ENCODE data around the gene TACO1. TPM values are rescaled to one million over a fixed set of nuclear protein-coding genes. Genes with fewer than 3 reads are reported as not detected.
A peak's percentile ranks its signal among the peaks of the same experiment; 100 is the strongest.

Gene TACO1
- total and polyA plus RNA-seq, 2 experiments from 2014 or later, result 15.4 to 19.9 TPM

DNA sequence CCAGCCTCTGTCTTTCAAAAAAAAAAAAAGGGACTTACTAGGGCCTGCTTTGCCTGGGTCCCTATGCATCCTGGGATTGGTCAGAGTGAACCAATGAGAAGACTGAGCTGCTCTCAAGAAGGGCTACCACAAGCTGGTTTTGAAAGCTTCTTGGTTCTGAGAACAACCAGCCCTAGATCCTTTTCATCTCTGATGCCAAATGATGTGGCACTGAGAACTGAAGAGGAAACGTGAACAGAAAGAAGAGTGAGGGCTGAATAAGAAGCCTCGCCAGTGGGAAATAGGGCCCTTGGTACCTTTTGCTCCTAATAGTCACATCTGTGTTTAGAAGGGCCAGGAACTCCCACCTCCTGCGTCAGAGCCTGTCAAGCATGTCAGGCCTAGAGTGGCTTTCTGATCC lies 10.7 kb downstream of the TACO1 start:
- no peaks in the 10 kb centered on the region for H3K4me1 Mint-ChIP-seq
- Histone ChIP-seq H3K36me3 (ENCODE audit: insufficient read depth) (0 out of 2 replicates have a peak, but pooled peaks cover 6% of the 10 kb centered on the region), H3F3A (replicated peaks; ENCODE audit: low read depth) (0 out of 2 replicates have a peak, but pooled peaks cover 3% of the 10 kb centered on the region), H3K4me1 (ENCODE audit: insufficient read depth) (no peaks in the 10 kb centered on the region), H2AFZ (no peak overlapping the region), H3K79me2 (replicated peaks; ENCODE audit: insufficient read depth) (no peaks in the 10 kb centered on the region), H3K4me2 (no peak overlapping the region), H3K4me3 (no peak overlapping the region), H3K27me3 (ENCODE audit: insufficient read depth) (no peaks in the 10 kb centered on the region), H3K9me2 (ENCODE audit: insufficient read depth) (no peaks in the 10 kb centered on the region), H3K27ac (ENCODE audit: low read depth) (no peak overlapping the region), H4K20me1 (replicated peaks; ENCODE audit: insufficient read depth) (no peaks in the 10 kb centered on the region)
- TF ChIP-seq EZH2 (IDR thresholded peaks at IDR 0.05; ENCODE audit: low read depth, unreplicated experiment), result no peak
- TF ChIP-seq, protein P1, sequence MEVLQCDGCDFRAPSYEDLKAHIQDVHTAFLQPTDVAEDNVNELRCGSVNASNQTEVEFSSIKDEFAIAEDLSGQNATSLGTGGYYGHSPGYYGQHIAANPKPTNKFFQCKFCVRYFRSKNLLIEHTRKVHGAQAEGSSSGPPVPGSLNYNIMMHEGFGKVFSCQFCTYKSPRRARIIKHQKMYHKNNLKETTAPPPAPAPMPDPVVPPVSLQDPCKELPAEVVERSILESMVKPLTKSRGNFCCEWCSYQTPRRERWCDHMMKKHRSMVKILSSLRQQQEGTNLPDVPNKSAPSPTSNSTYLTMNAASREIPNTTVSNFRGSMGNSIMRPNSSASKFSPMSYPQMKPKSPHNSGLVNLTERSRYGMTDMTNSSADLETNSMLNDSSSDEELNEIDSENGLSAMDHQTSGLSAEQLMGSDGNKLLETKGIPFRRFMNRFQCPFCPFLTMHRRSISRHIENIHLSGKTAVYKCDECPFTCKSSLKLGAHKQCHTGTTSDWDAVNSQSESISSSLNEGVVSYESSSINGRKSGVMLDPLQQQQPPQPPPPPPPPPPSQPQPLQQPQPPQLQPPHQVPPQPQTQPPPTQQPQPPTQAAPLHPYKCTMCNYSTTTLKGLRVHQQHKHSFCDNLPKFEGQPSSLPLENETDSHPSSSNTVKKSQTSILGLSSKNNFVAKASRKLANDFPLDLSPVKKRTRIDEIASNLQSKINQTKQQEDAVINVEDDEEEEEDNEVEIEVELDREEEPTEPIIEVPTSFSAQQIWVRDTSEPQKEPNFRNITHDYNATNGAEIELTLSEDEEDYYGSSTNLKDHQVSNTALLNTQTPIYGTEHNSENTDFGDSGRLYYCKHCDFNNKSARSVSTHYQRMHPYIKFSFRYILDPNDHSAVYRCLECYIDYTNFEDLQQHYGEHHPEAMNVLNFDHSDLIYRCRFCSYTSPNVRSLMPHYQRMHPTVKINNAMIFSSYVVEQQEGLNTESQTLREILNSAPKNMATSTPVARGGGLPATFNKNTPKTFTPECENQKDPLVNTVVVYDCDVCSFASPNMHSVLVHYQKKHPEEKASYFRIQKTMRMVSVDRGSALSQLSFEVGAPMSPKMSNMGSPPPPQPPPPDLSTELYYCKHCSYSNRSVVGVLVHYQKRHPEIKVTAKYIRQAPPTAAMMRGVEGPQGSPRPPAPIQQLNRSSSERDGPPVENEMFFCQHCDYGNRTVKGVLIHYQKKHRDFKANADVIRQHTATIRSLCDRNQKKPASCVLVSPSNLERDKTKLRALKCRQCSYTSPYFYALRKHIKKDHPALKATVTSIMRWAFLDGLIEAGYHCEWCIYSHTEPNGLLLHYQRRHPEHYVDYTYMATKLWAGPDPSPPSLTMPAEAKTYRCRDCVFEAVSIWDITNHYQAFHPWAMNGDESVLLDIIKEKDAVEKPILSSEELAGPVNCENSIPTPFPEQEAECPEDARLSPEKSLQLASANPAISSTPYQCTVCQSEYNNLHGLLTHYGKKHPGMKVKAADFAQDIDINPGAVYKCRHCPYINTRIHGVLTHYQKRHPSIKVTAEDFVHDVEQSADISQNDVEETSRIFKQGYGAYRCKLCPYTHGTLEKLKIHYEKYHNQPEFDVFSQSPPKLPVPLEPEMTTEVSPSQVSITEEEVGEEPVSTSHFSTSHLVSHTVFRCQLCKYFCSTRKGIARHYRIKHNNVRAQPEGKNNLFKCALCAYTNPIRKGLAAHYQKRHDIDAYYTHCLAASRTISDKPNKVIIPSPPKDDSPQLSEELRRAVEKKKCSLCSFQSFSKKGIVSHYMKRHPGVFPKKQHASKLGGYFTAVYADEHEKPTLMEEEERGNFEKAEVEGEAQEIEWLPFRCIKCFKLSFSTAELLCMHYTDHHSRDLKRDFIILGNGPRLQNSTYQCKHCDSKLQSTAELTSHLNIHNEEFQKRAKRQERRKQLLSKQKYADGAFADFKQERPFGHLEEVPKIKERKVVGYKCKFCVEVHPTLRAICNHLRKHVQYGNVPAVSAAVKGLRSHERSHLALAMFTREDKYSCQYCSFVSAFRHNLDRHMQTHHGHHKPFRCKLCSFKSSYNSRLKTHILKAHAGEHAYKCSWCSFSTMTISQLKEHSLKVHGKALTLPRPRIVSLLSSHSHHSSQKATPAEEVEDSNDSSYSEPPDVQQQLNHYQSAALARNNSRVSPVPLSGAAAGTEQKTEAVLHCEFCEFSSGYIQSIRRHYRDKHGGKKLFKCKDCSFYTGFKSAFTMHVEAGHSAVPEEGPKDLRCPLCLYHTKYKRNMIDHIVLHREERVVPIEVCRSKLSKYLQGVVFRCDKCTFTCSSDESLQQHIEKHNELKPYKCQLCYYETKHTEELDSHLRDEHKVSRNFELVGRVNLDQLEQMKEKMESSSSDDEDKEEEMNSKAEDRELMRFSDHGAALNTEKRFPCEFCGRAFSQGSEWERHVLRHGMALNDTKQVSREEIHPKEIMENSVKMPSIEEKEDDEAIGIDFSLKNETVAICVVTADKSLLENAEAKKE (CRISPR knock-in tag; IDR thresholded peaks at IDR 0.05), result no peak
- TF ChIP-seq, protein P2, sequence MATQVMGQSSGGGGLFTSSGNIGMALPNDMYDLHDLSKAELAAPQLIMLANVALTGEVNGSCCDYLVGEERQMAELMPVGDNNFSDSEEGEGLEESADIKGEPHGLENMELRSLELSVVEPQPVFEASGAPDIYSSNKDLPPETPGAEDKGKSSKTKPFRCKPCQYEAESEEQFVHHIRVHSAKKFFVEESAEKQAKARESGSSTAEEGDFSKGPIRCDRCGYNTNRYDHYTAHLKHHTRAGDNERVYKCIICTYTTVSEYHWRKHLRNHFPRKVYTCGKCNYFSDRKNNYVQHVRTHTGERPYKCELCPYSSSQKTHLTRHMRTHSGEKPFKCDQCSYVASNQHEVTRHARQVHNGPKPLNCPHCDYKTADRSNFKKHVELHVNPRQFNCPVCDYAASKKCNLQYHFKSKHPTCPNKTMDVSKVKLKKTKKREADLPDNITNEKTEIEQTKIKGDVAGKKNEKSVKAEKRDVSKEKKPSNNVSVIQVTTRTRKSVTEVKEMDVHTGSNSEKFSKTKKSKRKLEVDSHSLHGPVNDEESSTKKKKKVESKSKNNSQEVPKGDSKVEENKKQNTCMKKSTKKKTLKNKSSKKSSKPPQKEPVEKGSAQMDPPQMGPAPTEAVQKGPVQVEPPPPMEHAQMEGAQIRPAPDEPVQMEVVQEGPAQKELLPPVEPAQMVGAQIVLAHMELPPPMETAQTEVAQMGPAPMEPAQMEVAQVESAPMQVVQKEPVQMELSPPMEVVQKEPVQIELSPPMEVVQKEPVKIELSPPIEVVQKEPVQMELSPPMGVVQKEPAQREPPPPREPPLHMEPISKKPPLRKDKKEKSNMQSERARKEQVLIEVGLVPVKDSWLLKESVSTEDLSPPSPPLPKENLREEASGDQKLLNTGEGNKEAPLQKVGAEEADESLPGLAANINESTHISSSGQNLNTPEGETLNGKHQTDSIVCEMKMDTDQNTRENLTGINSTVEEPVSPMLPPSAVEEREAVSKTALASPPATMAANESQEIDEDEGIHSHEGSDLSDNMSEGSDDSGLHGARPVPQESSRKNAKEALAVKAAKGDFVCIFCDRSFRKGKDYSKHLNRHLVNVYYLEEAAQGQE (IDR thresholded peaks at IDR 0.05; ENCODE audit: unreplicated experiment), result no peak
- TF ChIP-seq POLR2AphosphoS5 (IDR thresholded peaks at IDR 0.05; ENCODE audit: low read depth), result no peak
- TF ChIP-seq ZNF331 (CRISPR knock-in tag; IDR thresholded peaks at IDR 0.05; ENCODE audit: low read depth), result no peak
- TF ChIP-seq, protein P3, sequence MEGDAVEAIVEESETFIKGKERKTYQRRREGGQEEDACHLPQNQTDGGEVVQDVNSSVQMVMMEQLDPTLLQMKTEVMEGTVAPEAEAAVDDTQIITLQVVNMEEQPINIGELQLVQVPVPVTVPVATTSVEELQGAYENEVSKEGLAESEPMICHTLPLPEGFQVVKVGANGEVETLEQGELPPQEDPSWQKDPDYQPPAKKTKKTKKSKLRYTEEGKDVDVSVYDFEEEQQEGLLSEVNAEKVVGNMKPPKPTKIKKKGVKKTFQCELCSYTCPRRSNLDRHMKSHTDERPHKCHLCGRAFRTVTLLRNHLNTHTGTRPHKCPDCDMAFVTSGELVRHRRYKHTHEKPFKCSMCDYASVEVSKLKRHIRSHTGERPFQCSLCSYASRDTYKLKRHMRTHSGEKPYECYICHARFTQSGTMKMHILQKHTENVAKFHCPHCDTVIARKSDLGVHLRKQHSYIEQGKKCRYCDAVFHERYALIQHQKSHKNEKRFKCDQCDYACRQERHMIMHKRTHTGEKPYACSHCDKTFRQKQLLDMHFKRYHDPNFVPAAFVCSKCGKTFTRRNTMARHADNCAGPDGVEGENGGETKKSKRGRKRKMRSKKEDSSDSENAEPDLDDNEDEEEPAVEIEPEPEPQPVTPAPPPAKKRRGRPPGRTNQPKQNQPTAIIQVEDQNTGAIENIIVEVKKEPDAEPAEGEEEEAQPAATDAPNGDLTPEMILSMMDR (conservative IDR thresholded peaks at IDR 0.05; ENCODE audit: low read depth in 2 of 2), result no peak
- no peak for TF ChIP-seq CREB1 (CRISPR knock-in tag; IDR thresholded peaks at IDR 0.05; ENCODE audit: low read depth)
- H3K4me3 Mint-ChIP-seq, result no peak overlapping the region
- DNase-seq (ENCODE audit: low spot score), result no peak
- H3K36me3 Mint-ChIP-seq (ENCODE audit: low read depth), result peaks cover 33% of the 10 kb centered on the region
- peak; percentile 54 for ATAC-seq
- no peak overlapping the region for H3K27ac Mint-ChIP-seq
- peaks cover 3% of the 10 kb centered on the region for H3K27me3 Mint-ChIP-seq (ENCODE audit: insufficient read depth, low read depth, poor library complexity)
- H3K9me3 Mint-ChIP-seq, result no peaks in the 10 kb centered on the region

Data from GM23338 (cell line).